ENCODE results near the gene CYB5RL.
A peak's percentile ranks its signal among the peaks of the same experiment; 100 is the strongest.
"Not testable (repeated sequence)": the region's sequence is repeated elsewhere in the genome, so short reads cannot be mapped to it uniquely, and the experiment has no call there.

CYB5RL gene, protein sequence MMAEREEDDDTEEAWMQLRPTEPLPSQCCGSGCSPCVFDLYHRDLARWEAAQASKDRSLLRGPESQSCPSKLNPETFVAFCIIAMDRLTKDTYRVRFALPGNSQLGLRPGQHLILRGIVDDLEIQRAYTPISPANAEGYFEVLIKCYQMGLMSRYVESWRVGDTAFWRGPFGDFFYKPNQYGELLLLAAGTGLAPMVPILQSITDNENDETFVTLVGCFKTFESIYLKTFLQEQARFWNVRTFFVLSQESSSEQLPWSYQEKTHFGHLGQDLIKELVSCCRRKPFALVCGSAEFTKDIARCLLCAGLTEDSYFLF

DNA sequence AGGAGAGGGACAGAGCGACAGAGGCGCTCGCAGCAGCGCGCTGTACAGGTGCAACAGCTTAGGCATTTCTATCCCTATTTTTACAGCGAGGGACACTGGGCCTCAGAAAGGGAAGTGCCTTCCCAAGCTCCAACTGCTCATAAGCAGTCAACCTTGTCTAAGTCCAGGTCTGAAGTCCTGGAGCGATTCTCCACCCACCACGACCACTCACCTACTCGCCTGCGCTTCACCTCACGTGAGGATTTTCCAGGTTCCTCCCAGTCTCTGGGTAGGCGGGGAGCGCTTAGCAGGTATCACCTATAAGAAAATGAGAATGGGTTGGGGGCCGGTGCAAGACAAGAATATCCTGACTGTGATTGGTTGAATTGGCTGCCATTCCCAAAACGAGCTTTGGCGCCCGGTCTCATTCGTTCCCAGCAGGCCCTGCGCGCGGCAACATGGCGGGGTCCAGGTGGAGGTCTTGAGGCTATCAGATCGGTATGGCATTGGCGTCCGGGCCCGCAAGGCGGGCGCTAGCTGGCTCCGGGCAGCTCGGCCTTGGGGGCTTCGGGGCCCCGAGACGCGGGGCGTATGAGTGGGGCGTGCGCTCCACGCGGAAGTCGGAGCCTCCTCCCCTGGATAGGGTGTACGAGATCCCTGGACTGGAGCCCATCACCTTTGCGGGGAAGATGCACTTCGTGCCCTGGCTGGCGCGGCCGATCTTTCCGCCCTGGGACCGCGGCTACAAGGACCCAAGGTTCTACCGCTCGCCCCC is at the start of gene CYB5RL, which contains the start of gene MRPL37:
Gene CYB5RL (minus strand): TSS at position 266 of the 754 bp plus-strand sequence. CDS start 4,414 bp downstream, outside the sequence.
Gene MRPL37 (plus strand): TSS at position 403 of the 754 bp plus-strand sequence. CDS start 77 bp downstream, at position 480.
- DNase-seq, result peak; percentile 95

DNA sequence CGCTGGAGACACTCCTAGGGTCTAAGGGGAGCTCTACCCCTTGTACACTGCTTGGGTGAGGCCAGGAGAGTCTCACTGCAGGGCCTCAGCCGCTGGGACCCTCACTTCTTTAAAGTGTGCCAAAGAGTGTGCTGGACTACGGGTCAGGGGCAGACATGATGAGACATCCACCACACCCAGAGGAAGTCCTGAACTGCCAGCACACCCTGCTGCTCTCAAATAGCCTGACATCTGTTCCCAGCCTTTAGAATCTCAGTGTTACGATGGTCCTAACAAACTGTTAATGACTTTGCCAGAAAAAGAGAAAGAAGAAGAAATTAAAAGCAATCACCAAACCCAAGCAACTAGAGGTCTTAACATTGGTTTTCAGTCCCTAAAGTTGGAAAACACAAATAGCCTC is 49.1 kb upstream of the CYB5RL start:
- peak; percentile 25 for DNase-seq

DNA sequence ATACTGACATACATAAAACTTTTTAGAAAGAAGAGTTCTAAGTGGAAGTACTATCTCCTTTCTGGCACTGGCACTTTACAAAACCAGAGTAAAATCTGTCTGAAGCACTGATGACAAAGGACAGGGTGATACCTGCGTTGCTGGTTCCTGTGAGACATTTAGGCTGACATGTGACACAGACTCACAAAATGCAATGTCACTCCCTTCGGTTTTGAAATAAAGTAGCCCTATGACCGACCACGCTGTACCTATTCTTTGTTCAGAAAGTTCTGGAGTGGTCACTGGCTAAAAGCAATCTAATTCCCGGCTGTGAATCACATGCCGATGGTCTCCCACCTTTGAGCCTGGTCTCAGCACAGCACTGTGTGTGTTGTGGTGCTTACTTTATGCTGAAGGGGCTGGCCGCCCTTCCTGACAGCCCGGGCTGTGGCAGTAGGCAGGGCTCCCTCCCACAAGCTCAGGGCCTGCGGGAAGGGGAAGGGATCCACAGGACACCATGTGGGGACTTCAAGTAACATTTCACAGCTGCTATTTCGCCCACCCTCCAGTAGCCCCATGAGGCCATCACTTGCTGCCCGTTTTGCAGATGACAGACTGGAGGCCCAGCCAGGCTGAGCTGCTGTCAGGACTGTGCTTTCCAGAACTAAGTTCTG is 48.2 kb upstream of the CYB5RL start:
- DNase-seq, result no peak

DNA sequence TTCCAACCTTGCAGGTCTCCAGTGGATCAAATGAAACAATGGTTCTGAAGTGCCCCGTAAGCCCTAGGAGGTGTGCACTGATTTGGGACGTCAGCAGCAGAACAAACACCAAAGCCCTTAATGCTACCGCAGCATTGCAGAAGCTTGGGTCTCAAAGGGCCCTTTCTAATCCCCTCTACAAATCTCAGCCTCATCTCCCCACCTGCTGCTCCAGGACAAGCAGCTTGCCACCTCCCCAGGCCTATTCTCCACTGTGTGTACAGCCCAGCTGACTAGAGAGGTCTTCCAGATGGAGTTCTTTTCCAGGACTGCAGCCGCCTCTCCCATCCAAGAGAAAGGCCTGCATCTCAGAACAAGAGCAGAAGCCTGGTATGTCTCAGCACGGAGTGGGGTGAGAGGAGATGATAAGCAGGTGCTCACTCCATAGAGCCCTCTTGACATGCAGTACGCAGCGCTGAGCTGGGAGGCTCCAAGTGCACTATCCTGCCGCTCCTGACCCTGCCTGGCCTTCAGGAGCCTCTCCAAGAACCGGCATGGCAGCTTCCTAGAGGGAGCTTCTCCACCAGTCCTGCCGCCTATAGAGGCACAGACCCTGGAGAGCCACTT is 46.4 kb upstream of the CYB5RL start:
- DNase-seq, result peak; percentile 28

DNA sequence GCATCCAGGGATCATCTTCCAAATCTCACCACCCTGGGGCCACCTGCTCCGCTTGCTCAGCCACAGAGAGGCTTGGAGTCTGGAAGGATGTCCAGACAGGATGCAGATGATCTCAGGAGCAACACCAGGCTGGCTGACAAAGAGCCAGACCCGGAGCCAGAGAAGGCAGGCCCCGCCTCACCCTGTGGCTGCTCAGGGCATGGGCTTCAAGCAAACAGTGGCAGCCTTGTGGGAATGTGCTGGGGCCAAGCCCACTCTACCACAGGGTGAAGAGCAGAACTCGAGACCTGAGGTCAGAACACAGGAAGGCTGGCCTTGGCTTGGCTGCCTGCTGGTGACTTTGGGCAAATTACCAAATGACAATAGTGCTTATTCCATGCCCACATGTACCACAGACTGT is 45.7 kb upstream of the CYB5RL start:
- DNase-seq, result peak; percentile 33

DNA sequence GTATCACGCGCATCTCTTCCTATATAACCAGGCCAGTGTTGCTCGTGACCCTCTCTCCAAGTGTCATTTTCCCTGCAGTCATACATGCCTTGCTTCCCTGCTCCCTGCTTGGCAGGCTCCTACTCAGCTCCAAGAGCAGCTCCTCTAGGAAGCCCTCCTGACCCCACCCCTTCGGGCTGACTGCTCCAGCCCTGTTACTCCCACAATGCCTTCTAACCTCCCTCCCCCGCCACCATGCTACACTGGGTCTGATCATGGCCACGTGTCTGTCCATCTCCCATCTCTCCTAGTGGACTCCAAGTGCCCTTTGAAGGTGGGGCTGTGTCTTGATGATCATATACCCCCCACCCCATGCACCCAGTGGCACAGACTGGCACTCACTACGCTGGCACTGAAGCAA is 44.8 kb upstream of the CYB5RL start:
- no peak for DNase-seq

DNA sequence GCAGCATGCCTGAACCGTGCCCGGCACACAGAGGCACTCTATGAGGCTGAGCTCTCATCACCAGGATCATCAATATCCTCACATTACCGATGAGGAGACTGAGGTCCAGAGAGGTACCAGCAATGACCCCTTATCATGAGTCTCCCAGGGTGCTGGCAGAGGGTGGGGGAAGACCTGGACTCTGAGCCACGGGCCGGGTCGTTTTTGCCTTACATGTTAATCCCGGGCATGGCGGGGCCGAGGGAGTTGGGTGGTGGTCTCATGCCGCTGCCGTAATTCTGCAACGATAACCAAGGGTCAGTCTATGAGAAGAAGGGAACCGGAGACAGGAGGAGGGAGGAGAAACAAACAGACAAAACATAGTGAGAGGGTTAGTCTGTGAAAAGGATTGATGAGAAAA is 43.2 kb upstream of the CYB5RL start:
- DNase-seq, result peak; percentile 18

DNA sequence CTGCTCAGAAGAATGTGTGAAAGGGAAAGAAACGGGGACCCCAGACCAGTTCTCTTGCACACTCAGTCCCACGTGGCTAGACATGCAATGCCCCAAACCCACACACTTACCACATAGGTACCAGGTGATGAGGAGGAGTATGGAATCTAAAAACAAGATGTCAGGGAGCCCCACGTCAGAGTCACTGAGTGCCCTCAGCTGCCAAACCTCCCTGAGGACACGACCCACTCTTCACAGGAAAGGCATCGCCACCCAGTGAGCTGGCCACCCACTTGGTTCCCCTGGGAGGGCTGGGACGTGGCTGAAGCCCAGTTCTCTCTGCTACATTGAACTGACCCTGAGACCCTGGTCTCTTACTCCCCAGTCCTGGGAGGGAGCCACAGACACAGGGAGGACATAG is 41.5 kb upstream of the CYB5RL start:
- DNase-seq, result no peak

DNA sequence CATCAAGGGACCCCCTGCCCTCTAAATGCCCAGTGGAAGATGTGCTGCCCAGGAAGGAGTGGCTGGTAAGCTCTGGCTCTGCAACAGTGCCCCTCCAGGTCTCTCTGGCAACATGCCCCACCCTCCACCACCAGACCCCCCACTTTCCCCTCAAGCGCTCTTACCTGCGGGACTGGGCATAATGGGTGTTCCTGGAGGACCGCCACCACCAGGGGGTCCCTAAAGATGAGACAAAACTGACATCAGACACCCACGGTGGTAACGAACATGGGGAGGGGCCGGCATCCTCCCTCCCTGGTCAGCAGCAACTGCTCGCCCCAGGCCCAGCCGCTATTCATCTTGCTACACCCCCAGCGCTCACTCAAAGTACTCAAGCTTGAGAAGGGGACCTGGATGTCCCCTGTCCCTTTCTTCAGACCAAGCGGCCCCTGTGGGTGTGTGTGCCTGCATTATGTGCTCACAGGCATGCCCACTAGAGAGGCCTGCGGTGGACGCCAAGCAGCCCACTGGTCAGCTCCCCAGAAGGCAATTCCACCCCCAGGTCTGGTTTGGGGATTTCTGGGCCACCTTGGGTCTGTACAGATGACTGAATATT is 41.0 kb upstream of the CYB5RL start:
- no peak for DNase-seq

DNA sequence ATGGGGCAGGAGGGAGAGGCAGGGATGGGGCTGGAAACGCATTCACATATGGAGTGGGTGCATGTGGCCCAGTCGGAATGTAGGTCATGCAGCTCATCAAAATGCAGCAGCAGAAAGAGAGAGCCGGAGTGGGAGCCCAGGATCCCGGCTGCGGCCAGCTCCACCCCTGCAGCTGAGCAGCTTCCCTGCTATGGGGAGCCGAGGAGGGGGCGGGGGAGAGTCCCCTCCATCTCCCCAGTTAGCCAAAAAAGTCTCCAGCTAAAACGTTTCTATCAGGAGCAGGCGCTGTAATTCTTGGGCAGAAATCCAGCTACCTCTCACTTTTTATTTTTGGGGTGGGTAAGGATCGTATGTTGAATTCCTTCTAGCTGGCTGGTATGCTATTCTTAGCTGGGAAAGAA is 39.8 kb upstream of the CYB5RL start:
- no peak for DNase-seq

DNA sequence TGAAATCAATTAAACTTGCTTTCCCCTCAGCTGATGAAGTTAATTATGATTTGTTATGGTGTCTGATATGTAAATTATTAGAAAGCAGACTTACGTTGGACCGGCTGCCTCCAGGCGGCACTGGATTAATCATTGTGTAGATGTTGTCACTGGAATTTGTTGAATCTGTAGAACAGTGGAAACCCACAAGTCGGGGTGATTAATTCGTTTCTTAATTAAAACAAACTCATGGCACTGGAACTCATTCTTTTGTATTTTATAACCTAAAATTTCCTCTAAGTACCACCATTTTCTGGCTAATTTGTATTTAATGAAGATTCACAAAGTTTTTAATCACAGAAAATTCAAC is 39.2 kb upstream of the CYB5RL start:
- DNase-seq, result no peak

DNA sequence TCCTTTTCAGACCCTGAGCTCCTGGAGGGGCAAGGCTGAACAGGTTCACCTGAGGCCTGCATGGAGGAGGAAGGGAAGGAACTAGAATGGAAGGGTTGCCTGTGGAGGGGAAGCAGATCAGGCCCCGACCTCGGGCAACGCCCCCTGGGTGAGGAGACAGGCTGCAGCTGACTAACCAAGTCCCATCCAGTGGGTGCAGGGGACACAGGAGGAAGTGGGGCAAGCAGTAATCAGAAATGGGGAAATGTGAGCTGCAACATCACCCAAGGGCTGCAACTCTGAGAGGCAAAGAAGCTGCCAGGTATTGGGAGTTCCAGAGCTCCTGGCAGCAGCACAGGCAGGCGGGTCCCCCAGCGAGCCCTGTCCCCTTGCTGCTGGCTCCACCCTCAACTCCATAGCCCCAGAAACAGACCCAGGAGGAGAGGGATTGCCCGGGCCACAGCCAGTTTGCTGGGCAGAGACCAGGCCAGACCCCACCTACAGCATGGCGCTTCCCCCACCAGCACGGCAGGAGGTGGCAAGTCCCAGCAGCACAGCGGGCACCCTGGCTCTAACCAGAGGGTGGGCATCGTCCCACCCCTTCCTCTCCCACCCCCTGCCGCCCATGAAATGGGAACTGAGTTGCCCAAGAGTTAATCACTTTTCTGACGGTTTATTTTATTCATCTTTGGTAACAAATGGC is 38.7 kb upstream of the CYB5RL start:
- DNase-seq, result no peak

DNA sequence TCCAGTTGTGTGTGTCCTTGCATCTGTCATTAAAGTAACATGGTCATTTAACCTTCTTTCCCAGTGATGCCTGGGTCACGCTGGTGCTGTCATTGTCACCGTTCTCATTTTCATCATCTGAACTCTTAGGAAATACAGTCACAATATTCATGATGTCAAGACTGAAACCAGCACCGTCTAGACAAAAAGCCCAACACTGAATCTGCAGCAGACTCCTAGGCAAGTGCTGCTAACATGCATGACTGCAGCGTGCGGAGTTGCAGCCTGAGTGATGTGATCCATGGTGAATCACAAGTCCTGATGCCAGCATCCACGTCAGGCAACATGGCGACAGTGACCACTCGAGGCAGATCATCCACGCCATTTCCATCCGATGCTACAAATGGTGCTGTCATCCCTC is 37.8 kb upstream of the CYB5RL start:
- DNase-seq, result no peak

DNA sequence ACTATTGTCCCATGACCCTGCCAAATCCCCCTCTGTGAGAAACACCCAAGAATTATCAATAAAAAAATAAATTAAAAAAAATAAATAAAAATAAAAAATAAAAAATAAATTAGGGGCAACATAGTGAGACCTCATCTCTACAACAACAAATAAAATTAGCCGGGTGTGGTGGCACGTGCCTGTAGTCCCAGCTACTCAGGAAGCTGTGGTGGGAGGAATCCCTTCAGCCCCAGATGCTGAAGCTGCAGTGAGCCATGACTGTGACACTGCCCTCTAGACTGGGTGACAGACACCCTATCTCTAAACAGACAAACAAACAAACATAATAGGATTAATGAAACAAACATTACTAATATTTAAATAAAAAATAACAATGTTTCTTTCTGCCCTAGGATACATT is 34.5 kb upstream of the CYB5RL start:
- DNase-seq, result no peak

DNA sequence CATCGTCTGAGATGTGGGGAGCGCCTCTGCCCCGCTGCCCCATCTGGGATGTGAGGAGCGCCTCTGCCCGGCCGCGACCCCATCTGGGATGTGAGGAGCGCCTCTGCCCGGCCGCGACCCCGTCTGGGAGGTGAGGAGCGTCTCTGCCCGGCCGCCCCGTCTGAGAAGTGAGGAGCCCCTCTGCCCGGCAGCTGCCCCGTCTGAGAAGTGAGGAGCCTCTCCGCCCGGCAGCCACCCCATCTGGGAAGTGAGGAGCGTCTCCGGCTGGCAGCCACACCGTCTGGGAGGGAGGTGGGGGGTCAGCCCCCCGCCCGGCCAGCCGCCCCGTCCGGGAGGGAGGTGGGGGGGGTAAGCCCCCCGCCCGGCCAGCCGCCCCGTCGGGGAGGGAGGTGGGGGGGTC is 33.4 kb upstream of the CYB5RL start:
- not testable (repeated sequence) for DNase-seq

DNA sequence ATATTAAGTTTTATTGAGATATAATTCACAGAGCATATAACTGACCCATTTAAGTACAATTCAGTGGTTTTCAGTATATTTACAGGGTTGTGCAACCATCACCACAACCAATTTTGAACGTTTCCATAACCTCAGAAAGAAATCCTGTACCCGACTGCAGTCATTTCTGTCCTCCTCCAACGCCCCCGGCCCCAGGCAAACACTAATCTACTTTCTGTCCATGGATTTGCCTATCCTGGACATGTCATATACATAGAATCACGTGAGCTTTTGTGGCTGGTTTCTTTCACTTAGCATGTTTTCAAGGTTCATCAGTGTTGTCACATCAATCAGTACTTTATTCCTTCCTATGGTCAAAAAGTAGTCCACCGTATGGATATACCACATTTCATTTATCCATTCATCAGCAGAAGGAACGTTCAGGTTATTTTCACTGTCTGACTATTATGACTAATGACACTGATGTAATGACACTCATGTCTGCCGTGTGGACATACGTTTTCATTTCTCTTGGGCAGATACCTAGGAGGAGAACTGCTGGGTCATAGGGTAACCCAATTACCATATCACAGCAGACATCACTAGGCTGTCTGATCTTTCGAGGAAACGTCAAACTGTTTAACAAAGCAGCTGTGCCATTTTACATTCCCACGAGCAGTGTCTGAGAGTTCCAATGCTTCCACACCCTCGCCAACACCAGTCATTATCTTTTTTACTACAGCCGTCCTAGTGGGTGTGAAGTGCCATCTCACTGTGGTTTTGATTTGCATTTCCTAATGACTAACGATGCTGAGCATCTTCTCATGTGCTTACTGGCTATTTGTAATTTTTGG is 30.9 kb upstream of the CYB5RL start:
- DNase-seq, result no peak

DNA sequence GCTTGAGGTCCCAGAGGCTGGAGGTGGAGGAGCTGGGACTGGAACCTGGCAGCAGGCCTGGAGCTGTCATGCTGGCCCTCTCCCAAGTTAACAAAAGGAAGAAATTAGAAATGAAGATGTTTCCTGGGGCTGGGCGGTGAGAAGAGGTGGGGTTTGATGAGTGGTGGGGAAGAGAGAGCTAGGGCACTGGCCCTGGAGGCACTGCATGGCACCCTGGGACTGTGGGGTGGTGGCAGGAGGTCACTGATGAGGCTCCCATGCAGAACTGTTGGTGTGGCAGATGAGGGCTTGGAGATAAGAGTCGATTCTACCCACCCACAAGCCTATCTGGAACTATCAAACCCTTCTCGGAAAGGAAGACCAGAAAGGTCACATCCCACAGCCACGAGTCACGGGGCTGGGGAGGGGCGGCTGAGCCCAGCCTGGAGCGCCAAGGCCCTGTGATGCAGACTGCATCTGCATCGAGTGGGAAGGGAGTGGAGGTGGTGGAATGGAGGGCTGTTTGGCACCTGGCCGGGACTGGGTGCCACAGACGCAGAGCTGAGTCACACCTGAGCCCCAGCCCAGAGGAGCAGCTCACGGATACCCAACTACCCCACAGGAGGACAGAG is 29.6 kb upstream of the CYB5RL start:
- DNase-seq, result no peak

DNA sequence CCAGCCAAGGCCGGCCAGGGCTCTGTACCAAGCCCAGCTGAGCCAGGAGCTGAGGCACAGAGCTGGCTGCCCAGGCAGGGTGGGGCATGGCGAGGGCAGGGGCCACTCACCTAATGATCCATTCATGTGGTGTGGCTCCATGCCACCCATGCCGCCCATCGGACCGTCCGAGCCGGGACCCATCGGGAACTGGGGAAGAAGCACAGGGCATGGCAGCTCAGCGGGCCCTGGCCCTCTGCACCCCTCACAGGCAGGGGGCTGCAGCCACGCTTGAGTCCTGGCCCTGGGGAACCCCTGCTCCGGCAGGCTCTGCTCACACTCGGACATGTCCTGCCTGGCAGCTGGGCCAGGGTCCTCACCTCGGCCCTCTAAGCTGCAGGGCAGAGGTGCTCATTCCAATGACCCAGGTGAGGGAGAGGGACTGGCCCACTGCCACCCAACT is 28.8 kb upstream of the CYB5RL start:
- no peak for DNase-seq

DNA sequence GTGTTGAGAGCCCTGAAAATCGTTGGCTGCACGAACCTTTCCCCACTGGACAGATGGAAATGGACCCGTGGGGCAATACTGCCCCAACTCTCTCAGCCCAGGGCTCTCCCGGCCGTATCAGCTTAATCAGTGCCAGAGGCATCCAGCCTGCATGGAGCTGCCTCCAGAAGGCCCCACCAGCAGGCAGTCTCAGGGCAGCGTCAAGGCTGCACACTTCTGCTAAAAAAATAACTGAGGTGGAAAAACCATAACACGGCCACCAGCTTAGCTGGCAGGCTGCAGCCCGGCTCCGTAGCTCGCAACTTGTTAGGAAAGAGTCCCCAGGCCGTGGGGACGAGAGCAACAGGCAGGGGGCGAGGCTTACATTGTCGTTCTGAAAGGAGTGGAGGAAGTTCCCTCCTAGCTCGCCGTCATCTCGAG is 28.1 kb upstream of the CYB5RL start:
- no peak for DNase-seq

DNA sequence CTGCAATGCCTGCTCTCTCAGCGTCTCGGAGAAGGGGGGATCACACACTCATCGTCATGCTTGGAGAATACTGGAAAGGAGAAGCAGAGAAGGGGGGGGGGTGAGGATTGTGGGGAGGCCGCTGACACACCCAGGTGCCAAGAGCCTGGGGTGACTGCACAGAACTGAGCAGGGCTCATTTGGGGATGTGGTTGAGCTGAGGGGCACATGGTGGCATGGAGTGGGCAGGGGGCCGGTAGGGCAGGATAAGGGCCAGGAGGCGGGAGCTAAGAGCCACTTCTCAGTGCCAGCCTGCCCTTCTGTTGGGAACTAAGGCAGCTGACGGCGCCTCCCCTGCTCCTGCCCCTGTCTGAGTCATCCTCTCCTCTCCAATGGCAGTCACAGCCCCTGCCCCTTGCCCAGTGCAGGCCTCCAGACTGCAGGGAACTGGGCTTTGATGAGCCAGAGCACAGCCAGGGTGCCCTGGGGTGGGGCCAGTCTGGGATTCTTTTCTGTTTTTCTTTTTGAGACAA is 27.3 kb upstream of the CYB5RL start:
- DNase-seq, result no peak
